ENCODE data around the gene ADNP2. TPM values are rescaled to one million over a fixed set of nuclear protein-coding genes. Genes with fewer than 3 reads are reported as not detected.

ADNP2 gene
- total RNA-seq, 1 donor from 2014 or later: 7.4 TPM

GRCh38 chr18:80105369-80106167 is 3.5 kb upstream of the ADNP2 start:
- no peak for DNase-seq (ENCODE audit: missing footprints)
- intact Hi-C loops (cut with DNase I): loop anchor here (5.0 kb wide), 2 partner anchors 68 to 118 kb away; partner anchors contain the start of gene TXNL4A
- no peak for ATAC-seq

DNA sequence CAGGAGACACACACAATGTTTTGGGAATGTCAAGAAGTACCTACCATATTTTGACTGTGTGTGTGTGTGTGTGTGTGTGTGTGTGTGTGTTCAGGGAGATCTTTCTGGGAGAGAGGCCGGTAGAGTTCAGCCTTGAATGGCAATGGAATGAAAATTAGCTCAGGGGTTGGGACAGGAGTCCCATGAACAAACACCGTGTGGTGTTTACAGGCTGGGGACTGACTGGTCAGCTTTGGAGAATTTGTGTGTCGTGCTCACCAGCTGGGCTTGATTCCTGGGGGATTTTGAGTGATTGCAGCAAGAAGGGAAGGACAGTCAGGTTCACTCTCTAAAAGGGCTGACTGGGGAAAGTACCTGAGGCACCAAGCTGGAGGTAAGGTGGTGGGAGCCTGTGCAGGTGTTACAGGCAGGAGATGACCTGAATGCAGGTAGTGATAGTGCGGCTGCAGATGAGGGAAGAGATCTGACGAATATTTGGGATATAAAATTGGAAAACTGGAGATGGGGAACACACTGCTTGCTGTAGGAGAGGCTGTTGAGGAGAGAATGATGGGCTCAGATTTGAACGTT is 2.5 kb upstream of the ADNP2 start:
- ATAC-seq (no peak), DNase-seq (ENCODE audit: missing footprints) (no peak)
- intact Hi-C loops (cut with DNase I): loop anchor here (5.0 kb wide), 2 partner anchors 69 to 119 kb away; partner anchors contain the start of gene TXNL4A

GRCh38 chr18:80107426-80107825 is 1.6 kb upstream of the ADNP2 start:
- ATAC-seq (no peak), DNase-seq (ENCODE audit: missing footprints) (no peak)
- intact Hi-C loops (cut with DNase I): loop anchor here (5.0 kb wide), 2 partner anchors 70 to 120 kb away; partner anchors contain the start of gene TXNL4A

- intact Hi-C loops (cut with DNase I): loop anchor here (5.0 kb wide), 2 partner anchors 71 to 121 kb away; partner anchors contain the start of gene TXNL4A
- ATAC-seq: no peak
- DNase-seq (ENCODE audit: missing footprints): peak; percentile 74
Measured at GRCh38 chr18:80108121-80108536, 933 bp upstream of the ADNP2 start.

DNA sequence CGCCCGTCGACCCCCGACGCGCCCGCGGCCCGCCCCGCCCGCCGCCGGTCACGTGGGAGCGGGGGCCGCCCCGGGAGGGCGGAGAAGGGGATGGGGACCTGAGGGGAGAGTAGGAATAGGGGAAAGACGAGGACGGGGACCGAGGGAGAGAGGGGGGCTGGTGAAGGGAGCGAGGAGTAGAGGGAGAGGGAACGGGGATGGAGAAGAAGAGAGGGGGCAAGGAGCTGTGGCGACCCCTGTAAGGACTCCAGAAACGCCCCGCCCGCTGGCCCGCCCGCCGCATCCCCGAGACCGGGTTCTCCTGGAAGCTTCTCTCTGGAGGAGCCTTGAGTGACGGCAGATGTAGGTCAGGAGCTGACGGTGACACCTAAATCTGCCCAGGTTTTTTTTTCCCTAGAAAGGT is 615 bp downstream of the ADNP2 start:
- ATAC-seq: peak; percentile 29
- intact Hi-C loops (cut with DNase I): loop anchor here (5.0 kb wide), 2 partner anchors 72 to 122 kb away; partner anchors contain the start of gene TXNL4A

GRCh38 chr18:80112624-80113248 is 3.7 kb downstream of the ADNP2 start:
- intact Hi-C loops (cut with DNase I): no loop called here
- ATAC-seq (no peak), DNase-seq (ENCODE audit: missing footprints) (no peak)

More for the DNA sequence above, 615 bp downstream of the ADNP2 start:
- DNase-seq (ENCODE audit: missing footprints): no peak

GRCh38 chr18:80115035-80115434 is 6.0 kb downstream of the ADNP2 start:
- intact Hi-C loops (cut with DNase I): no loop called here
- no peak for DNase-seq (ENCODE audit: missing footprints)
- ATAC-seq: no peak

DNA sequence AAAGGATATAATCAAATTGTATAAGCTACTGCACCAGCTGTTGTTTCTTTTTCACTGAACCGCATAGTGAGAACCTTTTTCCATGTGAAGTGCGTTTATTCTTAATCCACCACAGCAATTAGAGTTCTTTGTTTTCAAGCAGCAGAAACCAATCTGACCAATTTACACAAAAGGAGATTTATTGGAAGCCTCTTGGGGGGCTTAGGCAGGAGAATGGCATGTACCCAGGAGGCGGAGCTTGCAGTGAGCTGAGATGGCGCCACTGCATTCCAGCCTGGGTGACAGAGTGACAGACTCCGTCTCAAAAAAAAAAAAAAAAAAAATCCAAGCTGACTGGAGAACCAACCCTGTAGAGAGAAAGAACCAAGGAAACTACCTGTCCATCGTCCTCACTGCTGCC is 10.0 kb downstream of the ADNP2 start:
- ATAC-seq (no peak), DNase-seq (ENCODE audit: missing footprints) (no peak)
- intact Hi-C loops (cut with DNase I): no loop called here

DNA sequence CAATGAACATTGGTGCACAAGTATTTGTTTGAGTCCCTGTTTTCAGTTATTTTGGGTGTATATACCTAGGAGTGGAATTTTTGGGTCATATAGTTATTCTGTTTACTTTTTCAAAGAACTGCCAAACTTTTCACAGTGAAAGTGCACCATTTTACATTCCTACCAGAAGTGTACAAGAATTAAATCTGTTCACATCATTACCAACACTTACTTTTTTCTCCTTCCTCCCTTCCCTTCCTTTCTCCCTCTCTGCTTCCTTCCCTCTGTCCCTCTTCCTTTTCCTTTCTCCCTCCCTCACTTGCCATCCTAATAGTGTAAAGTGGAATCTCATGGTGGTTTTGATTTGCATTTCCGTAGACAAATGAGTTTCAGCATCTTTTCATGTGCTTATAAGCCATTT is 11.9 kb downstream of the ADNP2 start:
- no peak for DNase-seq (ENCODE audit: missing footprints)
- intact Hi-C loops (cut with DNase I): no loop called here
- ATAC-seq: no peak

DNA sequence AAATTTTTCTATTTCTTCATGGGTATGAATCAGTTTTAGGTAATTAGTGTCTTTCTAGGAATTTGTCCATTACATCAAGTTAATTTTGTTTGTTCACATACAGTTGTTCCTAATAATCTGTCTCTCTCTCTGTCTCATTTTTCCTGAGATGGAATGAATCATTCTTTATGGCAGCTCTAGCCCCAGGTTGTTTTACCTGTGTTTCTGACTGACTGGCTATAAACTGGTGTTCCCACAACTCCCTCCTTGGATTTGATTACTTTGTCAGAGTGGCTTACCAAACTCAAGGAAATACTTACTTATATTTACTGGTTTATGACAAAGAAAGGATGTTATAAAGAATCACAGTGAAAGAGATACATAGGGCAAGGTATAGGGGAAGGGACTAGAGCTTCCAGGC is 15.1 kb downstream of the ADNP2 start:
- no peak for DNase-seq (ENCODE audit: missing footprints)
- intact Hi-C loops (cut with DNase I): no loop called here
- ATAC-seq: no peak

DNA sequence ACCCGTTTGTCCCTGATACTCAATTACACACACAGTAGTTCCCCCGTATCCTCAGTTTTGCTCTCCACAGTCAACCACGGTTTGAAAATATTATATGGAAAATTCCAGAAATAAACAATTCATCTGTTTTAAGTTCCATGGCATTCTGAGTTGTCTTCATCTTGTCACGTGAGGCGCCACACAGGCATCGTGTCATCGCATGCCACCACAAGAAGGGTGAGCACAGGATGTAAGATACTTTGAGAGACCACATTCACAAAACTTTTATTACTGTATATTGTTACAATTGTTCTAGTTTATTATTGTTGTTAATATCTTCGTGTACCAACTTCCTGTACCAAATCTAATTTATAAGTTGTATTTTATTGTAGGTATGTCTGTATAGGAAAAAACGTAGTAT is 17.7 kb downstream of the ADNP2 start:
- DNase-seq (ENCODE audit: missing footprints) (no peak), ATAC-seq (no peak)
- intact Hi-C loops (cut with DNase I): no loop called here

DNA sequence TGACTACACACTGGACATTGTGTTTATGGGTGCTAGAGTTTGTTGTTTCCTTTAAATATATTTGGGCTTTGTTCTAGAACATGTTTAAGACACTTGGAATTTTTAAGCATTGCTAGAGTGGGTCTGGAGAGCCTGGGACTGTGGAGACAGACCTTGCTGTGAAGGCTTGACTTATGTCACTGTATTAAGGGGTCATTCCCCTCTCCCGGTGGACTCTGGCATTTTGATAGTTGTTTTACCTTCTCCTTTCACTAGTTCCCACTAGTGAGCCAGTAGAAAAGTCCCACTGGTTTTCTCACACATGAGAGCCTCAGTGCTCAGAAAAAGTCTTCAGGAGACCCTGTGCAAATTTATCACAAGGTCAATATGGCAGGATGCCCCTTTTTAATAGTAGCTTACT is 18.6 kb downstream of the ADNP2 start:
- intact Hi-C loops (cut with DNase I): no loop called here
- DNase-seq (ENCODE audit: missing footprints) (no peak), ATAC-seq (no peak)

- ATAC-seq: no peak
- intact Hi-C loops (cut with DNase I): no loop called here
- DNase-seq (ENCODE audit: missing footprints): no peak
Measured at GRCh38 chr18:80129672-80130367, 20.8 kb downstream of the ADNP2 start.

- DNase-seq (ENCODE audit: missing footprints): no peak
- ATAC-seq: no peak
- intact Hi-C loops (cut with DNase I): no loop called here
Measured at GRCh38 chr18:80130555-80130954, 21.5 kb downstream of the ADNP2 start.

DNA sequence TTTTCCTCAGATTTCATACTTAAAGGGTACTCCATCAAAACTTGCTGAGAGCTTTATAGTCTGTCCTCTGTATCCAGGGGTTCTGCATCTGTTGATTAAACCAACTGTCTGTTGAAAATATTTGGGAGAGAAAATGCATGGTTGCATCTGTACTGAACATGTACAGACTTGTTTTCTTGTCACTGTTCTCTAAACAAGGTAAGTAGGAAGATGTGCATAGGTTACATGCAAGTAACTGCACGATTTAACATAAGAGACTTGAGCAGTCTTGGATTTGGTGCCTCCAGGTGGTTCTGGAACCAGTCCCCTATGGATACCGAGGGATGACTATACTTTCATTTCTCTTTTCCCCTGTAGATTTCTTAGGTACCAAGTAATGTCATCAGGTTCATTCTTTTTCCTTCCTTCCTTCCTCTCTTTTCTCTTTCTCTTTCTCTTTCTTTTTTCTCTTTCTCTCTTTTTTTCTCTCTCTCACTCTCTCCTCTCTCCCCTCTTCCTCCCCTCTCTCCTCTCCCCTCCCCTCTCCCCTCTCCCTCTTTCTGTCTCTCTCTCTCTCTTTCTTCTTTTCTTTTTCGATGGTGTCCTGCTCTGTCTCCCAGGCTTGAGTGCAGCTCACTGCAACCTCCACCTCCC is 23.2 kb downstream of the ADNP2 start:
- intact Hi-C loops (cut with DNase I): no loop called here
- ATAC-seq (no peak), DNase-seq (ENCODE audit: missing footprints) (no peak)

DNA sequence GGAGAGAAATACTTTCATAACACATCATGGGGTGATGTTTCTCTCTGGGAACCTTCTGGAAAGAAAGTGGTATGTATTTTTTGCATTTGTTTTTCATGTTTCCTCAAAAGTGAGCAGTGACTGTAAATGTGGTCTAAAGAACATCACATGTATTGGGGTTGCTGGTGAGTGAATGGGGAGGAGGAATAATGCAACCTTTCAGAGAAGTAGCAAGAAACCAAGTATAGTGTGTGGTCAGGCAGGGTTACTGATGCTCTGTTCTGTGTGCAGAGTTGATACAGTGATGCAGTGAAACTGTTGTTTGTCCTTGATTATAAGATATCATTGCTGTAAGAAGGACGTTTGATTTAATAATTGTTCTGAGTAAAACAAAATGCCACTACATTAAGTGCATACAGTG is 24.1 kb downstream of the ADNP2 start:
- no peak for DNase-seq (ENCODE audit: missing footprints)
- ATAC-seq: no peak

DNA sequence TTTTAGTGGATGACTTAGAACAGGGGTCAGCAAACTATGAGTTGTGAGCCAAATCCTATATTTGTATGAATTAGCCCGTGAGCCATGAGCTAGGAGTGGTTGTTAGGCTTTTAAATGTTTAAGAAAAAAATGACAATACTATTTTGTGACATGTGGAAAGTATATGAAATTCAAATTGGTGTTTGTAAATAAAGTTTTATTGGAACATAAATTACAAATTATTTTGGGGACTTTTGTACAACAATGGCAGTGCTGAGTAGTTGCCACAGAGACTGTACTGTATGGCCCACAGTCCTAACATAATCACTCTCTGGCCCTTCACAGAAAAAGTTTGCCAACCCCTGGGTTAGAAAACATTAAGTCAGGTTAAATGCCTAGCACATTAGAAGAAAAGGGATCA is 26.1 kb downstream of the ADNP2 start:
- intact Hi-C loops (cut with DNase I): no loop called here
- ATAC-seq (no peak), DNase-seq (ENCODE audit: missing footprints) (no peak)

More for the DNA sequence above, 24.1 kb downstream of the ADNP2 start:
- intact Hi-C loops (cut with DNase I): no loop called here

DNA sequence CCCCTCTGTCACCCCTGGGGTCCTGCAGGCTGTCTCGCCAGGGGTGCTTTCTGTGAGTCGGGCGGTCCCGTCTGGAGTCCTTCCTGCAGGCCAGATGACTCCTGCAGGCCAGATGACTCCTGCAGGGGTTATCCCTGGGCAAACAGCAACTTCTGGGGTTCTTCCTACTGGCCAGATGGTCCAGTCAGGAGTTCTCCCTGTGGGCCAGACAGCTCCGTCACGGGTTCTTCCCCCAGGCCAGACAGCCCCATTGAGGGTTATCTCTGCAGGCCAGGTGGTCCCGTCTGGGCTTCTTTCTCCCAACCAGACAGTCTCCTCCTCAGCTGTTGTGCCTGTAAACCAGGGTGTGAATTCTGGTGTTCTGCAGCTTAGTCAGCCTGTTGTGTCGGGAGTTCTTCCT is 27.6 kb downstream of the ADNP2 start:
- ATAC-seq: no peak
- intact Hi-C loops (cut with DNase I): no loop called here
- DNase-seq (ENCODE audit: missing footprints): no peak

- DNase-seq (ENCODE audit: missing footprints) (no peak), ATAC-seq (no peak)
- intact Hi-C loops (cut with DNase I): no loop called here
Measured at GRCh38 chr18:80137137-80137536, 28.1 kb downstream of the ADNP2 start.
